HAP-1 (cell line): ENCODE results near the gene PON1.

Experiments
- DNase-seq, 2 experiments: peaks; one replicate each; pipeline ENCODE4 v3.0.0-alpha.2; 2016 to 2020; ENCODE audit warnings: low spot score in 2 of 2
- H3K27me3 ChIP-seq: fragments of 250-450 bp; sonication (Bioruptor Pico); 2 replicates; pipeline ENCODE4 v1.5.1; 2020; ENCODE audit warnings: low read depth, mild to moderate bottlenecking, moderate library complexity
- H3K36me3 ChIP-seq: fragments of 250-450 bp; sonication (Bioruptor Pico); replicated peaks from 2 replicates; pipeline ENCODE4 v1.5.1; 2020; ENCODE audit warnings: mild to moderate bottlenecking
- H3K4me1 ChIP-seq: fragments of 250-450 bp; sonication (Bioruptor Pico); 2 replicates; pipeline ENCODE4 v1.5.1; 2020; ENCODE audit warnings: mild to moderate bottlenecking
- H3K4me3 ChIP-seq: fragments of 250-450 bp; sonication (Bioruptor Pico); 2 replicates; pipeline ENCODE4 v1.5.1; 2020; ENCODE audit warnings: mild to moderate bottlenecking, moderate library complexity
- H3K9me3 ChIP-seq: fragments of 250-450 bp; sonication (Bioruptor Pico); 2 replicates; pipeline ENCODE4 v1.5.1; 2020; ENCODE audit warnings: mild to moderate bottlenecking, moderate library complexity
- in situ Hi-C: fragments of 300-500 bp; cut with MboI; formaldehyde crosslinking; loops from 3 replicates; pipeline ENCODE4 v1.14.3; 2020; ENCODE audit warnings: low sequenced_read_pairs, inconsistent platforms, mixed read lengths

PON1 gene

DNA sequence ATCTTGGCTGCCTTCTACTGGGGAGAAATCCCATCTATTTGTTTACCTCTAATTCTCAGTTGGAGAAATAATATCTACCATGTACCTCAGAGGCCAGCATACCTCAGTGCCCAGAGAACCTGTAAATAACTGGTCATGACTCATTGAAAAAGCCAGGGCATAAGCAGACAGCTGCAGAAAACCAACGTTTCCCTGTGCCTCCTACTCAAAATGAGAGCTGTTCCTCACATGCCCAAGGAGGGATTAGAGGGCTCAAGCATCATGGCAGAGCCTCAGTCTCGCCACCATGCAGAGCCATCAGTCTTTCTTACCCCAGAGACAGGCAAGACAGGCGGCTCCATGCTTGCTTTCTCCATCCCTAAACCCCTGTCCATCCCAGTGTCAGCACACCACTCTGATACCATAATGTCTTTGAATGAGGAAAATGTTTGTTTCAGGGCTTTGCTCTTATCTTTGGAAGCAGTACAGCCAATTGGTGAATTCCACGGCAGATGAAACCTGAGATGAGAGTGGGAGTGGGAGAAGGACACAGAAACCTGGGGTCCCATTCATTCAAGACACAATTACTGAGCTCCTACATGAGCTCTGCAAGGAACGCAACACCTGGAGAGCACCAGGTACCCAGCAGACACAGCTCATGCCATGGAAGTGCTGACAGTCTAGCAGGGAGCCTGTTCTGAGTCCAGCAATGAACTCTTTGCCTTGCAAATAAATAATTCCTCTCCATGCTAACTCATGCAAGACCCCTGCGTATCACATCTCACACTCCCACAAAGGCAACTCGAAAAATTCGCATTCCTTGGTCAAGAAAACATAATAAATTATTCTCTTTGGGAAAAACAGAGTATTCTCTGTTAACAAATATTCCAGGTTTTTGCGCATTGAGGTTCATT is 21.1 kb downstream of the PON1 start:
- Histone ChIP-seq H3K27me3 (no peaks in the 10 kb centered on the region), H3K36me3 (no peaks in the 10 kb centered on the region), H3K4me1 (peaks cover 8% of the 10 kb centered on the region), H3K9me3 (no peaks in the 10 kb centered on the region), H3K4me3 (no peak overlapping the region)
- DNase-seq, result no peak
- in situ Hi-C loops, result no loop called here

DNA sequence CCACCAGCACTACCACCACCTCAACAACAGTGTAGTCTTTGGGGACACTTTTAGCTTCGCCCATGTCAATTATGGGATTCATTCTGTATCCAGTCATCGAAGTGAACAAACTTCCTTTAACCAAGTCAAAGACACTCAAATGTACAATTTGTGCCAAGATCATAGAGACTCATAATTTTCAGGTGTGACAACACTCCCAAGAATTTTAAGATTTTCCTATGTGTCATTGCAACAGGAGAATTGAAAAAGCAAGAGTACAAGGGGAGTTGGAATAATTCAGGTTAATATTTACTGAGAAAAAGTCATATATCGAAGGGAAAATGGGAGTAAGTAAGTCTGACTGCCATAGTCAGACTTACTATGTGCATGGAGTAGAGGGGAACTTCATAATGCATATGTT is 26.2 kb downstream of the PON1 start:
- peaks cover 15% of the 10 kb centered on the region for H3K4me1 ChIP-seq
- H3K36me3 ChIP-seq, result no peaks in the 10 kb centered on the region
- in situ Hi-C loops, result no loop called here

DNA sequence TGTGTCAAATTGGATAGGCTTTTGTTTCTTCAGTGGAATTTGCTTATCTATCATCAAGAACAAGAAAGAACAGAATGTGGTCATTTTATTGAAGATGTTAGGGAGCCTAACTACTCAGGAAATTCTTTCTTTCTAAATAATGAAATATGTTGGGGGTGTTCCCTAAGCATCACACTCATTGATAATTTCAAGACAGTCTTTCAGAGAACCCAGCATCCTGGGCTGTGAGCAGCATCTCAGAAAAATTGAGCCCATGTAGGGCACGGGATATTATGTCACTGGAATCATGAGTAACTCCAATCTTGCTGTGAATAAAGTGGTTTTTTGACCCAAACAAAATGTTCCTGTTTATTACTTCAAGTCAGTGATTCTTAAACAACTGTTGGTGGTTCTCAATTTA is 27.3 kb downstream of the PON1 start:
- Histone ChIP-seq H3K27me3 (no peaks in the 10 kb centered on the region), H3K9me3 (no peaks in the 10 kb centered on the region), H3K4me3 (no peak overlapping the region), H3K4me1 (peaks cover 15% of the 10 kb centered on the region), H3K36me3 (no peaks in the 10 kb centered on the region)
- in situ Hi-C loops, result no loop called here
- no peak for DNase-seq

More for the DNA sequence above, 26.2 kb downstream of the PON1 start:
- Histone ChIP-seq H3K27me3 (no peaks in the 10 kb centered on the region), H3K4me3 (no peak overlapping the region), H3K9me3 (no peaks in the 10 kb centered on the region)
- DNase-seq, result no peak

DNA sequence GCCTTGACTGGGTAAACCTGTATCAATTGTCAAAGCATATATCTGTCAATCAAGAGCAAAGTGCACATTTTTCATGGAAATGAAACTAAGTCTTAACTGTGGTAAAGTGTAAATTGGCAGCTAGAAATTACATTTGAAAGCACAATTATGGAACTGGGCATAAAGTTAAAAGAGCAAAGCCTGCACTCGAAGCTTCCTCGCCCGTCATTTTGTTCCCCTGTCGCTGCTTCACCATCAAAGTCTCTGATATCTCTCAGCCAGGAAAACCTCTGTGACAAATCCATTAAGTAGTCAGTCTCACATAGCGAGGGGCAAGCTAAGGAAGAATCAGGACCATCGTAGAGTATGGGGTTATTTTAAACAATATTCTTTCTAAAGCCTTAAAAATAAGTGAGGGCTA is 27.9 kb downstream of the PON1 start:
- Histone ChIP-seq H3K9me3 (no peaks in the 10 kb centered on the region), H3K4me3 (no peak overlapping the region), H3K27me3 (no peaks in the 10 kb centered on the region), H3K36me3 (no peaks in the 10 kb centered on the region), H3K4me1 (peaks cover 15% of the 10 kb centered on the region)
- in situ Hi-C loops, result no loop called here
- DNase-seq, result no peak

DNA sequence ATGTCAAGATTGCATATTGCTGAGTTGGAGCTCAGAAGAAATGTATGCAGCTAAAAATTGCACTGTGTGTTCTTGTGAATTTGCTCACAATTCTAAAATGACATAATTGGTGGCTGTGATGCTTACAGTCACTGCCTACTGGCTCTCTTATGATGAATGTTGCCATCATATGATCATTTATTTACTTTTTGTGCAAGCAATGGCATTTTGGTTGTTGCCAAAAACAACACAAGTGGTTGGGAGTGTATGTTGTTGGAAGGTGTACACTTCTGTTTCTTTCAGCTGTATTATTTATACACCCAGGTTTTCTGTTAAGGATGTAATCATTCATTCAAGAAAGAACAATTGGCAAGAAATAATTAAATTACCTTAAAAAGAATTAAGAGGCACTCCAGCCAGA is 28.9 kb downstream of the PON1 start:
- no peak for DNase-seq
- Histone ChIP-seq H3K4me1 (peaks cover 14% of the 10 kb centered on the region), H3K36me3 (no peaks in the 10 kb centered on the region), H3K27me3 (no peaks in the 10 kb centered on the region), H3K9me3 (no peaks in the 10 kb centered on the region), H3K4me3 (no peak overlapping the region)
- in situ Hi-C loops, result no loop called here

DNA sequence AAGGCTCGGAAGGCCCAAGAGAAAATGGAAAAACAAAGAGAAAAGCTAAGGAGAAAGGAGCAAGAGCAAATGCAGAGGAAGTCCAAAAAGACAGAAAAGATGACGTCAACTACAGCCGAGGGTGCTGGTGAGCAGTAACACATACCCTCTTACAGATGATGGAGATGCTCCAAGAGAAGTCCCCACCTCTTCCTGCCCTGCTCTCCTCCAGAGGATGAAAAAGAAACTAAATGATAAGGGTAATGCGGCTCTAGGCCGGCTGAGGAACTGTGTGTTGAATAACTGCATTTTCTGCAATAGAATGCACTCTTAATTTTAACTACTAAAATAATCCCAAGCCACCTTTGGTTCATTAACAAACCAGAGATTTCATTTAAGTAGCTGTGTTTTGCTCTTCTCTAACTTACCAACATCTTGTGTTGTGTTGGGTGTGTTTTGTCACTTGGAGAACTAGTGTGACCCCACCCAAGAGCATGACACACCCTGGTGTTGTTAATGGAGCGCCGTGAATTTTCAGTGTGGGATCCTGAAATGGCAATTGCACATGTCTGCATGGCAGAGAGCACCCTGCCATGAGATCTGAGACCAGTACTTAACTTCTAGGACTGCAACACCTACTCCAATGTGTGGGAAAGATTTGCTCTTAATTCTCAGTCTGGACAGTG is 34.0 kb downstream of the PON1 start:
- no peaks in the 10 kb centered on the region for H3K27me3 ChIP-seq
- no peaks in the 10 kb centered on the region for H3K36me3 ChIP-seq
- H3K4me3 ChIP-seq, result no peak overlapping the region
- in situ Hi-C loops, result no loop called here
- H3K4me1 ChIP-seq, result peaks cover 7% of the 10 kb centered on the region; the same call in 1 of the 2 replicates
- no peaks in the 10 kb centered on the region for H3K9me3 ChIP-seq
- DNase-seq, result no peak

DNA sequence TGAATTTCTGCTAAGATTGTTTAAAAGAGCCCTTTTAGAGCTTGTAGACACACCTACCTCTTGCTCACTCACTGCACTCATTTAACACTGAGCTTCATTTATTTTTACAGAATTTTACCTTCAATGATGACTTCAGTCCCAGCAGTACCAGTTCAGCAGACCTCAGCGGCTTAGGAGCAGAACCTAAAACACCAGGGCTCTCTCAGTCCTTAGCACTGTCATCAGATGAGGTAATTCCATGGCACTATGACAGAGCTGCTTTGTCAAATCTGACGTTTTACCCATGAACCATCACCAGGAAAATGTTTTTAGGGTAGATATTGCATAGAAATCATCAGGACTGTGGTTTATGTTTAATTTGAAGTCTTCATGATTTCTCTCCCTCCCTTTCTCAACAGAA is 38.2 kb downstream of the PON1 start:
- no peaks in the 10 kb centered on the region for H3K9me3 ChIP-seq
- no peaks in the 10 kb centered on the region for H3K4me1 ChIP-seq
- in situ Hi-C loops, result no loop called here
- no peak for DNase-seq
- no peak overlapping the region for H3K4me3 ChIP-seq
- no peaks in the 10 kb centered on the region for H3K27me3 ChIP-seq
- no peaks in the 10 kb centered on the region for H3K36me3 ChIP-seq

DNA sequence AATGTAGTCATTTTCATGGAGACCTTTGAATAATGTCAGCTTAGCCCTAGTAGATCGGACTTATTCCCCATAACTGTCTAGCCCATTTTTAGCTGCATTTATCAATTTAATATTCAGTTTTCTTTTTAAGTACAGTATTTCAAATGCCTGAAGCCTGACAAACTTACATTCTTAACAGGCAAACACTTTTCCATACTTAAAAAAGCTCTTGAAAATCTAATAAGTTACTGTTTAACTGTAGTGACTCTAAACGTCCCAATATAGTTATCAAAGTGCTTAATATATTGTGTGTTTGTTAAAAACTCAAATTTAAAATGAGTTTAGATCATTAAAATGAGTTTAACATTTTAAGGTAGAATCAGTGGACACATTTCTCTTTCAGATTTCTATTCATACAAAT is 44.9 kb downstream of the PON1 start:
- Histone ChIP-seq H3K4me1 (no peaks in the 10 kb centered on the region), H3K27me3 (no peaks in the 10 kb centered on the region), H3K4me3 (no peak overlapping the region), H3K9me3 (no peaks in the 10 kb centered on the region), H3K36me3 (no peaks in the 10 kb centered on the region)
- no peak for DNase-seq
- in situ Hi-C loops, result no loop called here

DNA sequence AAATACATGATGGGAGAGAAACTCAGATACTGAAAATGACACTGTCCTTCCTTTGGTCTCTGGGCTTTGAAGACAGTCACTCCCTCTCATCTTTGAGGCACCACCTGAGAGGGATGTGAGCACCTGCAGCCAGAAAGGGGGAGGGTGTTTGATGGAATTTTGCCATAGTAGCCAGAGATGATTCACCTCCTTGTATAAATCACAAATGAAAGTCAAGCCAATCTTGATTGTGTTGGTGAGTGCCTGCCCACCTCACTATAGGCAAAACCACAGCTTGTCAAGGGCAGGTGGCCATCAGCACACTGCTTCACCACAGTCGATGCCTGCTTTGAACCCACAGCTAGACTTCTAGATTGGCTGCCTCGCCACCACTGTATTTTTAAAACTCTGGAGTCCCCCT is 48.2 kb downstream of the PON1 start:
- in situ Hi-C loops, result no loop called here
- Histone ChIP-seq H3K27me3 (no peaks in the 10 kb centered on the region), H3K9me3 (no peaks in the 10 kb centered on the region), H3K4me1 (no peaks in the 10 kb centered on the region), H3K4me3 (no peak overlapping the region), H3K36me3 (no peaks in the 10 kb centered on the region)
- DNase-seq, result no peak

DNA sequence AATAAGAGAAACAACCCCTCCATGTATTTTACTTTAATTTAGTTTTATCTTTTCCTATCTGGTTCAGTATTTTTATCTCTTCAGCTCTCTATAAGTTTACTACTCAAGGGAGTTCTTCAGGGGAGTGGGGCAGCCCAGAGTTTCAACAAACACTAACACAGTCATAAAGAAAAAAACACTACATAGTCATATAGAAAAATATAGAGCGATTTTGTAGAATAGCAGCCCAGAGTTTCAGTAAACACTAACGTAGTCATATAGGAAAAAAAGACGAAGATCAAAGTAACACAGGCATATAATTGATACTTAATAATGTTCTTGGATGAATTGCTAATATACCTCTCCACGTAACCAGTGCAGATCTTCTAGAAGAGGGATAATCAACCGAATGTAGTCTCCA is 54.7 kb downstream of the PON1 start:
- Histone ChIP-seq H3K4me3 (no peak overlapping the region), H3K36me3 (no peaks in the 10 kb centered on the region), H3K4me1 (no peaks in the 10 kb centered on the region), H3K9me3 (no peaks in the 10 kb centered on the region), H3K27me3 (no peaks in the 10 kb centered on the region)
- in situ Hi-C loops, result no loop called here
- DNase-seq, result no peak

DNA sequence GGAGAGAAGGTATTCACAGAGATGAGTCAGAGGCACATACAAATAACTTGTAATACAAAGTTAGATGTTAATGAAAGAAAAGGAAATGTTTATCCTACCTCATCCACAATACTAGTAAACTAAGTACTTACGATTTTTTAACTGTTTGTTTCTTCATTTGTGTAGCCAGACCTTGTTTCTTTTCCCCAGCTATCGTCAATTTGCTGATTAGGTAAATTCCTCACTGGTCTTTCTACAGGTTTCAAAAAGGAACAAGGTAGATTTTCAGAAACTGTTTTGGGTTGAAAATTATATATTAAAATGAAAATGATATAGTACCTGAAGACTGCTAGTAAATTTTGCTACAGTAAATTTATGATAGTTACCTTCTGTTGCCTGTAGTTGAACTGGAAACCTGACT is 56.6 kb downstream of the PON1 start:
- Histone ChIP-seq H3K9me3 (no peaks in the 10 kb centered on the region), H3K4me3 (no peak overlapping the region), H3K27me3 (no peaks in the 10 kb centered on the region), H3K4me1 (no peaks in the 10 kb centered on the region), H3K36me3 (no peaks in the 10 kb centered on the region)
- in situ Hi-C loops, result no loop called here
- DNase-seq, result no peak

DNA sequence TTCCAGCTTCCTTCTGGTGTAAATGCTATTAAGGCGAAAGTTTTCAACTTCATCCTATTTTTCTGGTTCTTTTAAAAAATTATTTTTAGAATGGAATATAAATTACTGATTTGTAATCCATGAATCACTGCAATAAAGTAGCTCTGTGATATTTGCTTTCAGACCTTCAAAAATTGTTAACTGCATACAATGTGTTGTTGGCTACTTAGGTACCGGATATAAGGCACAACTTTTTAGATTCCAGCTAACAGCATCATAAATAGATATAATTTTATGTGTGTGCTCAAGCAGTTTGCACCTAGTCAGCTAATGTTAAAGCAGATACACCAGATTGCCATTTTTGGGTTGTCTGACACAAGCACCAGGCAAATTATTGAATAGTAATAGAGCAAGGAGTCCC is 58.7 kb downstream of the PON1 start:
- H3K4me1 ChIP-seq, result no peaks in the 10 kb centered on the region
- H3K36me3 ChIP-seq, result no peaks in the 10 kb centered on the region
- H3K4me3 ChIP-seq, result no peak overlapping the region
- no peak for DNase-seq
- in situ Hi-C loops, result no loop called here
- no peaks in the 10 kb centered on the region for H3K9me3 ChIP-seq
- no peaks in the 10 kb centered on the region for H3K27me3 ChIP-seq

DNA sequence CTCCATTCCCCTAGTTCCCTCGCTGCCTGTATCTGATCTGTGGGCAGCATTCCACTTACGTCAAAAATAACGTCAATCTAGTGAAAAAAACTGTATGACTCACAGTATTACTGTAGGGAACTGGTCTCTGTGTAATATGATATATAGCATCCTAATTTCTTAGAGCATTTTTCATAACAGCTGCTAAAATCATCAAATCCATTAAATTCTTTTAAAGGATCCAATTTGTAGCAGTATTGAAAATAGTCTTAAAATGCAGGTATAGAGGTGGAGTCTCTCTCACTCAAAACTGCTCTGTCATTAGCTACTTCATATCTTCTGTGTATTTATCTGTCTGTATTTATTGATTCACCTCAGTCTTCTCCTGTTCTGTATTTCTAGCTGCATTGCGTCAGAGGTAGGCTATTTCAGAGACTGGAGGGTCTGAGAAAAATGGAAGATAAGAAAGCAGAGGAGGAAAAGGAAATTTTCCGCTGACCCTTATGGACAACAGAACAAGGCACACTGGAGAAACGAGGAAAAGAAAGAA is 59.9 kb downstream of the PON1 start:
- in situ Hi-C loops, result no loop called here
- DNase-seq, result no peak

DNA sequence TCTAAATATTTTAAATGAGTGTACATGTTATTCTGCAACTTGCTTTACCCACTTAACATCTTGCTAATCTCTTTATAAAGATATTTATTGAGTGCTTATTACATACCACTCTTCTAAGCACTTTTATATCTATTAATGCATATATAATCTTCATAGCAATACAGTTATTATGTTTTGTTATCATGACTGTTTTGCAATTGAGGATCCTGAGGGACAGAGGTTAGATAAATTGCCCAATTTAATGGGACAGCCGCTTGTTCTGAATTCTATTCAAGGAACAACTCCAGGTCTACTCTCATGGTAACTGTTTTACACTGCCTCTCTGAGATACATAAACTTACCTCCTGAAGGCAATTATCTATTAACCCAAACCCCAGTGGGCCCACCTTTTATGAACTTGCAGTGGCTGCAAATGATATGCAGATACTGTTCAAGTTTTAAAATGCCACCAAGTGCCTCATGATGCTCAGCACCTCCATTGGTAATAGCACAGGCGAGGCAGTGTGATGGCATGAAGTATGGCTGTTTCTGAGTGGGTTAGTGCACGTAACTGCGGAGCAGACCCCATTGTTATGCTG is 60.5 kb downstream of the PON1 start:
- Histone ChIP-seq H3K9me3 (no peaks in the 10 kb centered on the region), H3K4me3 (no peak overlapping the region), H3K4me1 (no peaks in the 10 kb centered on the region), H3K36me3 (no peaks in the 10 kb centered on the region), H3K27me3 (no peaks in the 10 kb centered on the region)
- in situ Hi-C loops, result no loop called here
- DNase-seq, result no peak

More for the DNA sequence above, 59.9 kb downstream of the PON1 start:
- H3K36me3 ChIP-seq, result no peaks in the 10 kb centered on the region
- no peaks in the 10 kb centered on the region for H3K4me1 ChIP-seq
- no peaks in the 10 kb centered on the region for H3K9me3 ChIP-seq
- H3K27me3 ChIP-seq, result no peaks in the 10 kb centered on the region
- no peak overlapping the region for H3K4me3 ChIP-seq
